Sigmoid colon (tissue), 7 donors: ENCODE results near the gene TNNI2. TPM values are rescaled to one million over a fixed set of nuclear protein-coding genes. Genes with fewer than 3 reads are reported as not detected.
"Not testable (repeated sequence)": the region's sequence is repeated elsewhere in the genome, so short reads cannot be mapped to it uniquely, and the experiment has no call there.

Source experiments
- DNase-seq: peaks from one replicate; pipeline ENCODE4 v3.0.0-alpha.2; 2019
- H3K27ac ChIP-seq, 4 donors: fragments of 200-600 bp; sonication (generic); one replicate each; pipeline ENCODE4 v1.5.1; 2016 to 2019; ENCODE audit warnings: mild to moderate bottlenecking in 1 of 4
- H3K27me3 ChIP-seq, 3 donors: fragments of 200-600 bp; sonication (generic); one replicate each; pipeline ENCODE4 v1.5.1; 2019; ENCODE audit warnings: mild to moderate bottlenecking in 1 of 3
- H3K36me3 ChIP-seq, 4 donors: fragments of 200-600 bp; sonication (generic); one replicate each; pipeline ENCODE4 v1.5.1; 2016 to 2019
- H3K4me1 ChIP-seq, 4 donors: fragments of 200-600 bp; sonication (generic); one replicate each; pipeline ENCODE4 v1.5.1; 2017 to 2019
- H3K4me3 ChIP-seq, 4 donors: fragments of 200-600 bp; sonication (generic); one replicate each; pipeline ENCODE4 v1.5.1; 2017 to 2019; ENCODE audit warnings: mild to moderate bottlenecking in 2 of 4, moderate library complexity in 1 of 4
- H3K9me3 ChIP-seq, 4 donors: fragments of 200-600 bp in 3 of 4; sonication (generic) in 3 of 4; one replicate each; pipeline versions ENCODE4 v1.5.1 to v1.6.1; 2013 to 2019
- EP300 ChIP-seq, 4 donors: sonication (generic); formaldehyde crosslinking; IDR thresholded peaks; one replicate each; pipeline ENCODE4 v1.6.1; 2017; ENCODE audit warnings: antibody characterized with exemption in 4 of 4
- POLR2A ChIP-seq, 2 donors: fragments of 450-650 bp; IDR thresholded peaks; one replicate each; pipeline ENCODE4 v1.6.1; 2016; ENCODE audit warnings: antibody characterized with exemption in 2 of 2, mild to moderate bottlenecking in 2 of 2, moderate library complexity in 2 of 2
- POLR2AphosphoS5 ChIP-seq, 4 donors: sonication (generic); formaldehyde crosslinking; IDR thresholded peaks; one replicate each; pipeline ENCODE4 v1.6.1; 2017; ENCODE audit warnings: antibody characterized with exemption in 4 of 4
- WGBS, 2 donors: extraction: QIAGEN DNeasy Blood & Tissue Kit; methylation state at CpG; one replicate each; pipeline ENCODE4 v1.1.7; 2013; 5-methylcytosine and 5-hydroxymethylcytosine counted together
- intact Hi-C: fragments of 100-400 bp; cut with DNase I; formaldehyde crosslinking; loops from one replicate; pipeline ENCODE4 v1.15.1; 2023
- polyA plus RNA-seq, 3 donors: library from polyadenylated mRNA; stranded (reverse); fragments of 200-250 nt; gene quantifications; one replicate each; pipeline ENCODE4 v1.2.3, GENCODE V29; 2013
- total RNA-seq, 4 donors: library from RNA; depleted of rRNA; stranded (reverse); fragments of >200 nt; gene quantifications; one replicate each; pipeline ENCODE4 v1.1.0, GENCODE V29; 2016
- TF ChIP-seq, protein P1 (sequence below), 4 experiments: fragments of 450-650 bp in 3 of 4; fragments of 200-600 bp in 1 of 4; IDR thresholded peaks; one replicate each; pipeline ENCODE4 v1.5.1; 2016 to 2019; ENCODE audit warnings: antibody characterized with exemption in 4 of 4, mild to moderate bottlenecking in 3 of 4, moderate library complexity in 2 of 4
- donor health status: healthy with polysubstance abuse.
- donor health status: Bipolar disorder and iron deficiency.
- donor health status: healthy.

Gene TNNI2
- total and polyA plus RNA-seq, 7 donors = 1.7 to 2.4 TPM; not detected in 5

GRCh38 chr11:1807264-1807995 is 31.4 kb upstream of the TNNI2 start:
- intact Hi-C loops = no loop called here
- H3K4me1 ChIP-seq = no peaks in the 10 kb centered on the region
- 23 to 66% methylated on average over 14 of the region's 14 CpGs for WGBS, 2 donors

GRCh38 chr11:1810761-1811160 is 28.0 kb upstream of the TNNI2 start:
- Histone ChIP-seq H3K27me3 (peaks cover 0 to 17% (median 0%) of the 10 kb centered on the region in 3 donors), H3K27ac (no peak overlapping the region), H3K36me3 (no peaks in the 10 kb centered on the region), H3K4me1 (no peaks in the 10 kb centered on the region), H3K9me3 (no peaks in the 10 kb centered on the region), H3K4me3 (no peak overlapping the region)
- TF ChIP-seq POLR2AphosphoS5 (IDR thresholded peaks at IDR 0.05) (no peak), EP300 (IDR thresholded peaks at IDR 0.05) (no peak), POLR2A (IDR thresholded peaks at IDR 0.05) (no peak)
- TF ChIP-seq, protein P1, sequence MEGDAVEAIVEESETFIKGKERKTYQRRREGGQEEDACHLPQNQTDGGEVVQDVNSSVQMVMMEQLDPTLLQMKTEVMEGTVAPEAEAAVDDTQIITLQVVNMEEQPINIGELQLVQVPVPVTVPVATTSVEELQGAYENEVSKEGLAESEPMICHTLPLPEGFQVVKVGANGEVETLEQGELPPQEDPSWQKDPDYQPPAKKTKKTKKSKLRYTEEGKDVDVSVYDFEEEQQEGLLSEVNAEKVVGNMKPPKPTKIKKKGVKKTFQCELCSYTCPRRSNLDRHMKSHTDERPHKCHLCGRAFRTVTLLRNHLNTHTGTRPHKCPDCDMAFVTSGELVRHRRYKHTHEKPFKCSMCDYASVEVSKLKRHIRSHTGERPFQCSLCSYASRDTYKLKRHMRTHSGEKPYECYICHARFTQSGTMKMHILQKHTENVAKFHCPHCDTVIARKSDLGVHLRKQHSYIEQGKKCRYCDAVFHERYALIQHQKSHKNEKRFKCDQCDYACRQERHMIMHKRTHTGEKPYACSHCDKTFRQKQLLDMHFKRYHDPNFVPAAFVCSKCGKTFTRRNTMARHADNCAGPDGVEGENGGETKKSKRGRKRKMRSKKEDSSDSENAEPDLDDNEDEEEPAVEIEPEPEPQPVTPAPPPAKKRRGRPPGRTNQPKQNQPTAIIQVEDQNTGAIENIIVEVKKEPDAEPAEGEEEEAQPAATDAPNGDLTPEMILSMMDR (IDR thresholded peaks at IDR 0.05) = no peak
- 69 to 79% methylated on average over 10 of the region's 10 CpGs for WGBS, 2 donors
- DNase-seq = no peak
- intact Hi-C loops = no loop called here

More at GRCh38 chr11:1807264-1807995, 31.4 kb upstream of the TNNI2 start:
- Histone ChIP-seq H3K27me3 (peaks cover 0 to 26% (median 0%) of the 10 kb centered on the region in 3 donors), H3K27ac (no peak overlapping the region), H3K4me3 (no peak overlapping the region), H3K36me3 (no peaks in the 10 kb centered on the region), H3K9me3 (no peaks in the 10 kb centered on the region)
- no peak for TF ChIP-seq POLR2AphosphoS5 (IDR thresholded peaks at IDR 0.05)
- TF ChIP-seq POLR2A (IDR thresholded peaks at IDR 0.05) = no peak
- TF ChIP-seq, protein P1 (IDR thresholded peaks at IDR 0.05) = no peak
- no peak for TF ChIP-seq EP300 (IDR thresholded peaks at IDR 0.05)
- no peak for DNase-seq

- DNase-seq = no peak
- WGBS, 2 donors = 92 to 93% methylated on average over 5 of the region's 5 CpGs
- Histone ChIP-seq H3K4me3 (no peak overlapping the region), H3K36me3 (no peaks in the 10 kb centered on the region), H3K27ac (no peak overlapping the region), H3K4me1 (no peaks in the 10 kb centered on the region), H3K27me3 (peaks cover 0 to 14% (median 0%) of the 10 kb centered on the region in 3 donors), H3K9me3 (no peaks in the 10 kb centered on the region)
- TF ChIP-seq, protein P1 (IDR thresholded peaks at IDR 0.05) = no peak
- TF ChIP-seq EP300 (IDR thresholded peaks at IDR 0.05) (no peak), POLR2AphosphoS5 (IDR thresholded peaks at IDR 0.05) (no peak), POLR2A (IDR thresholded peaks at IDR 0.05) (no peak)
- intact Hi-C loops = no loop called here
Observed at GRCh38 chr11:1812274-1812673, 26.5 kb upstream of the TNNI2 start.

DNA sequence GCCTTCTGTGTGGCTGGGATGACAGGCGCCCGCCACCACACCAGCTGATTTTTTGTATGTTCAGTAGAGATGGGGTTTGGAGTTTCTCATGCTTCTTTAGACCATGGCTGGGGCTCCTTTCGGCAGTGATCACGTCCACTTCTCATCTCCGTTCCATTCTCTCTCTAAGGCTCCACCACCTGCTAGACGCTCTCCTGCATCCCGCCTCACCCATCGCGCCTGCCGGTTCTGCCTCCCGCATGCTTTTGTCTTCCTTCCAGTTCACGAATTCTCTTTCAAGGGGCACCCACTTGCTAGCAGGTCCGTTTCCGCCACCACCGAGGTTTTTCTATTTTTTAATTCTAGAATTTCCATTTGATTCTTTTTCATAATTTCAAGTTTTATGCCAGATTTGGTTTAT is 26.0 kb upstream of the TNNI2 start:
- Histone ChIP-seq H3K4me1 (no peaks in the 10 kb centered on the region), H3K4me3 (no peak overlapping the region), H3K36me3 (no peaks in the 10 kb centered on the region), H3K27me3 (peaks cover 0 to 14% (median 0%) of the 10 kb centered on the region in 3 donors), H3K27ac (no peak overlapping the region), H3K9me3 (no peaks in the 10 kb centered on the region)
- TF ChIP-seq POLR2AphosphoS5 (IDR thresholded peaks at IDR 0.05) (no peak), POLR2A (IDR thresholded peaks at IDR 0.05) (no peak), EP300 (IDR thresholded peaks at IDR 0.05) (no peak)
- TF ChIP-seq, protein P1 (IDR thresholded peaks at IDR 0.05) = no peak
- intact Hi-C loops = no loop called here
- WGBS, 2 donors = 92 to 96% methylated on average over 15 of the region's 15 CpGs
- DNase-seq = no peak

GRCh38 chr11:1813356-1813755 is 25.4 kb upstream of the TNNI2 start:
- H3K27ac ChIP-seq, intact Hi-C loops, H3K4me3 ChIP-seq, H3K36me3 ChIP-seq, DNase-seq, H3K9me3 ChIP-seq, H3K4me1 ChIP-seq: not testable (repeated sequence)
- WGBS, 2 donors = 87 to 89% methylated on average over 9 of the region's 9 CpGs
- peaks cover 0 to 14% (median 0%) of the 10 kb centered on the region in 3 donors for H3K27me3 ChIP-seq
